Endothelial cell of umbilical vein (primary cell): ENCODE data around the gene EIF3J. TPM values are rescaled to one million over a fixed set of nuclear protein-coding genes. Genes with fewer than 3 reads are reported as not detected.

ENCODE experiments used
- BruUV-seq: library from RNA; stranded (reverse); fragments of 400-500 nt; replicated peaks from 2 replicates; lab custom pipeline; 2021; lab: Mats Ljungman, UMichigan
- CTCF ChIA-PET: fragments of 300-600, 350-600 bp; sonication (Branson Sonifier 250); formaldehyde crosslinking; loops from one replicate; lab custom pipeline; 2021; ENCODE audit warnings: antibody characterized with exemption, inconsistent platforms; lab: Charles Lee
- POLR2A ChIA-PET: fragments of 300-600, 350-600 bp; sonication (Branson Sonifier 250); formaldehyde crosslinking; loops from one replicate; lab custom pipeline; 2021; ENCODE audit warnings: antibody characterized with exemption, inconsistent platforms; lab: Charles Lee
- DNase-seq: peaks from one replicate; pipeline ENCODE4 v3.0.0-alpha.2; 2011; ENCODE audit warnings: low read depth, low spot score
- FAIRE-seq: peaks from 2 replicates; lab custom pipeline; 2011; peaks lifted over from hg19 to GRCh38; lab: Jason Lieb, UNC
- H2AFZ ChIP-seq: 2 replicates; pipeline ENCODE4 v1.6.0; 2012; ENCODE audit warnings: low read depth, low read length, control low read depth, inconsistent platforms
- H3K27ac ChIP-seq: 2 replicates; pipeline ENCODE4 v1.5.1; 2011; ENCODE audit warnings: low read depth, mild to moderate bottlenecking, control low read depth, low read length, moderate library complexity; ENCODE audit not compliant: insufficient read depth
- H3K27me3 ChIP-seq, 2 experiments: 2 replicates each; pipeline versions ENCODE4 v1.6.0 to v1.6.1; 2011; ENCODE audit warnings: low read length in 2 of 2, mixed read lengths in 1 of 2; ENCODE audit not compliant: control insufficient read depth in 2 of 2, insufficient read depth in 2 of 2
- H3K36me3 ChIP-seq, 2 experiments: 2 replicates in 1 of 2; 3 replicates in 1 of 2; pipeline ENCODE4 v1.5.1; 2011; ENCODE audit warnings: low read length in 2 of 2, mild to moderate bottlenecking in 1 of 2, moderate library complexity in 1 of 2; ENCODE audit not compliant: control insufficient read depth in 2 of 2, insufficient read depth in 2 of 2; ENCODE audit errors: extremely low read depth in 1 of 2
- H3K4me1 ChIP-seq: 3 replicates; pipeline ENCODE4 v1.5.1; 2011; ENCODE audit warnings: mild to moderate bottlenecking, low read length; ENCODE audit not compliant: control insufficient read depth, insufficient read depth; ENCODE audit errors: extremely low read depth
- H3K4me2 ChIP-seq: 2 replicates; pipeline ENCODE4 v1.6.1; 2011; ENCODE audit warnings: low read length, control low read depth, mixed read lengths; ENCODE audit not compliant: insufficient read depth
- H3K4me3 ChIP-seq, 3 experiments: fragments of 200-600 bp in 1 of 3; sonication (generic), shearing (Covaris generic) in 1 of 3; replicated peaks in 1 of 3; 2 replicates each; pipeline ENCODE4 v1.5.1; 2011 to 2016; ENCODE audit warnings: control low read depth in 3 of 3, low read length in 3 of 3, mild to moderate bottlenecking in 2 of 3, inconsistent platforms in 1 of 3, low read depth in 1 of 3, moderate library complexity in 1 of 3; ENCODE audit not compliant: insufficient read depth in 1 of 3
- H3K79me2 ChIP-seq: 2 replicates; pipeline ENCODE4 v1.6.0; 2012; ENCODE audit warnings: low read length, inconsistent platforms; ENCODE audit not compliant: control insufficient read depth, insufficient read depth
- H3K9ac ChIP-seq: replicated peaks from 2 replicates; pipeline ENCODE3; 2011; ENCODE audit warnings: low read length, control low read depth; ENCODE audit not compliant: insufficient read depth; ENCODE audit errors: extremely low read depth
- H3K9me1 ChIP-seq: replicated peaks from 3 replicates; pipeline ENCODE4 v1.6.0; 2011; ENCODE audit warnings: mild to moderate bottlenecking, low read length; ENCODE audit not compliant: control insufficient read depth, insufficient read depth; ENCODE audit errors: extremely low read depth
- H3K9me3 ChIP-seq: replicated peaks from 2 replicates; pipeline ENCODE4 v1.5.1; 2012; ENCODE audit warnings: low read length, inconsistent platforms; ENCODE audit not compliant: control insufficient read depth, insufficient read depth
- H4K20me1 ChIP-seq: replicated peaks from 2 replicates; pipeline ENCODE3; 2011; ENCODE audit warnings: mild to moderate bottlenecking, low read length; ENCODE audit not compliant: control insufficient read depth, insufficient read depth; ENCODE audit errors: extremely low read depth
- CTCF ChIP-seq, 2 donors: IDR thresholded peaks; 1 replicate in 1 of 2; 2 replicates in 1 of 2; pipeline ENCODE4 v1.5.1; 2011; ENCODE audit warnings: low read length in 2 of 2, mild to moderate bottlenecking in 2 of 2, moderate library complexity in 2 of 2, control low read depth in 1 of 2, inconsistent platforms in 1 of 2, low read depth in 1 of 2; ENCODE audit not compliant: insufficient read depth in 1 of 2; ENCODE audit errors: extremely low read depth in 1 of 2
- EZH2 ChIP-seq: IDR thresholded peaks from 2 replicates; pipeline ENCODE4 v1.6.1; 2012; ENCODE audit warnings: borderline replicate concordance, low read depth, mild to moderate bottlenecking, moderate library complexity, low read length, inconsistent platforms; ENCODE audit not compliant: severe bottlenecking
- FOS ChIP-seq: IDR thresholded peaks from 2 replicates; pipeline ENCODE4 v1.6.1; 2011; ENCODE audit warnings: mild to moderate bottlenecking, low read length, moderate library complexity, borderline replicate concordance; ENCODE audit not compliant: insufficient read depth
- GATA2 ChIP-seq: IDR thresholded peaks from 2 replicates; pipeline ENCODE4 v1.7.0; 2011; ENCODE audit warnings: low read depth, mild to moderate bottlenecking, moderate library complexity, mixed read lengths, low read length; ENCODE audit not compliant: insufficient read length, insufficient read depth
- JUN ChIP-seq: IDR thresholded peaks from 2 replicates; pipeline ENCODE4 v1.6.1; 2011; ENCODE audit warnings: borderline replicate concordance, low read depth; ENCODE audit not compliant: insufficient read length, insufficient read depth
- MAX ChIP-seq: IDR thresholded peaks from 2 replicates; pipeline ENCODE4 v1.6.1; 2011; ENCODE audit not compliant: insufficient read depth, insufficient read length
- MYC ChIP-seq: IDR thresholded peaks from one replicate; pipeline ENCODE4 v1.6.1; 2011; ENCODE audit warnings: mild to moderate bottlenecking, low read depth, low read length
- POLR2A ChIP-seq: IDR thresholded peaks from 2 replicates; pipeline ENCODE4 v1.6.1; 2012; ENCODE audit warnings: low read depth, mild to moderate bottlenecking, control low read depth, low read length
- POLR2AphosphoS5 ChIP-seq: IDR thresholded peaks from 2 replicates; pipeline ENCODE4 v1.6.1; 2012; ENCODE audit warnings: low read depth, mild to moderate bottlenecking, control low read depth, low read length, moderate library complexity; ENCODE audit not compliant: insufficient read depth
- dilution Hi-C: fragments of 300-500 bp; cut with MboI; formaldehyde crosslinking; loops from one replicate; pipeline ENCODE4 v1.15.0; 2019; ENCODE audit warnings: low sequenced_read_pairs; ENCODE audit not compliant: extremely low pct_ligation_motif_present
- intact Hi-C: fragments of 100-400 bp; cut with micrococcal nuclease; formaldehyde crosslinking; loops from one replicate; pipeline ENCODE4 v1.10.0; 2022
- polyA plus RNA-seq, 4 experiments: library from polyadenylated mRNA; depleted of rRNA in 3 of 4; stranded (reverse) in 3 of 4; unstranded in 1 of 4; fragments of >200 nt; gene quantifications; 2 replicates each; pipeline versions ENCODE4 v1.2.1 to v1.2.3, GENCODE V29; 2011 to 2012; ENCODE audit warnings: missing spikeins in 1 of 4
- total RNA-seq: library from RNA; stranded (reverse); gene quantifications from 2 replicates; pipeline ENCODE4 v1.2.3, GENCODE V29; 2021

The EIF3J gene
- total and polyA plus RNA-seq, 2 donors (not counting 3 experiments of a cell fraction or from before 2014, with no cell fraction given), result 35.4 to 150 TPM

- dilution Hi-C loops, result no loop called here
- Histone ChIP-seq H3K4me1 (peaks cover 12% of the 10 kb centered on the region), H3K9me1 (no peaks in the 10 kb centered on the region), H3K36me3 (peaks cover 0 to 3% of the 10 kb centered on the region in 2 experiments), H3K79me2 (peaks cover 9% of the 10 kb centered on the region), H3K27me3 (no peaks in the 10 kb centered on the region), H3K4me3 (no peak overlapping the region), H3K9me3 (no peaks in the 10 kb centered on the region), H3K27ac (no peak overlapping the region), H3K9ac (no peak overlapping the region), H3K4me2 (no peak overlapping the region), H2AFZ (no peak overlapping the region), H4K20me1 (no peaks in the 10 kb centered on the region)
- DNase-seq (no peak), FAIRE-seq (no peak)
- no peak for TF ChIP-seq MAX
- TF ChIP-seq POLR2A, result no peak
- TF ChIP-seq MYC, result no peak
- TF ChIP-seq GATA2, result no peak
- no peak for TF ChIP-seq EZH2
- TF ChIP-seq FOS, result no peak
- TF ChIP-seq JUN, result no peak
- no peak for TF ChIP-seq CTCF (IDR thresholded peaks at IDR 0.05; ENCODE audit: extremely low read depth in 1 of 2, insufficient read depth in 1 of 2, low read depth in 1 of 2, low read length in 2 of 2)
- no peak for TF ChIP-seq POLR2AphosphoS5
- intact Hi-C loops, result no loop called here
- POLR2A ChIA-PET, result no interaction called here
- CTCF ChIA-PET, result interaction anchor here (1.1 kb wide), 1 partner anchor 9 kb away, joined by 7 read pairs; no protein-coding TSS in a partner anchor
- BruUV-seq, result no TSS peak
Observed at GRCh38 chr15:44492040-44492439, 44.9 kb upstream of the EIF3J start.
